ENCODE data around the gene RNU2-63P. TPM values are rescaled to one million over a fixed set of nuclear protein-coding genes. Genes with fewer than 3 reads are reported as not detected.

Gene RNU2-63P
- total RNA-seq, 2 experiments from 2014 or later: 17.9 to 246 TPM

GRCh38 chr2:88032070-88032702, 15.8 kb upstream of the RNU2-63P start:
- Histone ChIP-seq H3K4me2 (ENCODE audit: low read length) (no peak overlapping the region), H3K4me3 (ENCODE audit: low read depth, low read length, poor library complexity, severe bottlenecking) (no peak overlapping the region), H3K9me3 (ENCODE audit: low read length) (no peaks in the 10 kb centered on the region), H4K20me1 (ENCODE audit: insufficient read depth, low read length) (no peaks in the 10 kb centered on the region), H3K4me1 (ENCODE audit: insufficient read depth, low read length, poor library complexity, severe bottlenecking) (no peaks in the 10 kb centered on the region), H3K9me2 (ENCODE audit: insufficient read depth, low read length) (no peaks in the 10 kb centered on the region), H3K79me2 (ENCODE audit: insufficient read depth, low read depth, low read length) (no peaks in the 10 kb centered on the region), H3K36me3 (ENCODE audit: insufficient read depth, low read length) (peaks cover 60% of the 10 kb centered on the region), H2AFZ (ENCODE audit: low read length) (no peak overlapping the region), H3K27ac (ENCODE audit: low read depth, low read length, poor library complexity, severe bottlenecking) (no peak overlapping the region)
- CTCF ChIA-PET (ENCODE audit: unreplicated experiment): no interaction called here
- intact Hi-C loops (cut with micrococcal nuclease; ENCODE audit: unreplicated experiment): no loop called here
- DNase-seq (ENCODE audit: low spot score): no peak
- POLR2A ChIA-PET: interaction anchor here (0.6 to 0.8 kb wide), 4 partner anchors 8 to 28 kb away, joined by 3 read pairs; partner anchors contain the start of gene RNU2-63P
- TF ChIP-seq EZH2phosphoT487 (IDR thresholded peaks at IDR 0.05; ENCODE audit: borderline replicate concordance, low read depth, low read length) (no peak), CTCF (conservative IDR thresholded peaks at IDR 0.05; ENCODE audit: low read length) (no peak)
- no TSS peak for BruUV-seq (replicated peaks)

- Histone ChIP-seq H4K20me1 (ENCODE audit: insufficient read depth, low read length) (no peaks in the 10 kb centered on the region), H3K9me3 (ENCODE audit: low read length) (no peaks in the 10 kb centered on the region), H3K4me2 (ENCODE audit: low read length) (no peak overlapping the region), H3K9me2 (ENCODE audit: insufficient read depth, low read length) (no peaks in the 10 kb centered on the region), H2AFZ (ENCODE audit: low read length) (no peak overlapping the region), H3K79me2 (ENCODE audit: insufficient read depth, low read depth, low read length) (no peaks in the 10 kb centered on the region), H3K36me3 (ENCODE audit: insufficient read depth, low read length) (peaks cover 39% of the 10 kb centered on the region), H3K4me1 (ENCODE audit: insufficient read depth, low read length, poor library complexity, severe bottlenecking) (no peaks in the 10 kb centered on the region), H3K27ac (ENCODE audit: low read depth, low read length, poor library complexity, severe bottlenecking) (no peak overlapping the region), H3K4me3 (ENCODE audit: low read depth, low read length, poor library complexity, severe bottlenecking) (no peak overlapping the region)
- TF ChIP-seq EZH2phosphoT487 (IDR thresholded peaks at IDR 0.05; ENCODE audit: borderline replicate concordance, low read depth, low read length) (no peak), CTCF (conservative IDR thresholded peaks at IDR 0.05; ENCODE audit: low read length) (no peak)
- intact Hi-C loops (cut with micrococcal nuclease; ENCODE audit: unreplicated experiment): no loop called here
- ChIA-PET CTCF (ENCODE audit: unreplicated experiment) (no interaction called here), POLR2A (interaction anchor here (1.0 kb wide), 1 partner anchor 11 kb away, joined by 3 read pairs; no protein-coding TSS in a partner anchor)
- no peak for DNase-seq (ENCODE audit: low spot score)
- BruUV-seq (replicated peaks): no TSS peak
Measured at GRCh38 chr2:88028931-88029330, 12.6 kb upstream of the RNU2-63P start.

- Histone ChIP-seq H3K27ac (ENCODE audit: low read depth, low read length, poor library complexity, severe bottlenecking) (no peak overlapping the region), H3K9me3 (ENCODE audit: low read length) (no peaks in the 10 kb centered on the region), H4K20me1 (ENCODE audit: insufficient read depth, low read length) (no peaks in the 10 kb centered on the region), H3K79me2 (ENCODE audit: insufficient read depth, low read depth, low read length) (no peaks in the 10 kb centered on the region), H3K9me2 (ENCODE audit: insufficient read depth, low read length) (no peaks in the 10 kb centered on the region), H3K4me3 (ENCODE audit: low read depth, low read length, poor library complexity, severe bottlenecking) (no peak overlapping the region), H3K36me3 (ENCODE audit: insufficient read depth, low read length) (peaks cover 32% of the 10 kb centered on the region), H3K4me2 (ENCODE audit: low read length) (no peak overlapping the region), H2AFZ (ENCODE audit: low read length) (no peak overlapping the region), H3K4me1 (ENCODE audit: insufficient read depth, low read length, poor library complexity, severe bottlenecking) (no peaks in the 10 kb centered on the region)
- BruUV-seq (replicated peaks): TSS peak; percentile 62
- POLR2A ChIA-PET: interaction anchor here (0.9 to 1.5 kb wide), 2 partner anchors 10 to 20 kb away, joined by 4 read pairs; no protein-coding TSS in a partner anchor
- DNase-seq (ENCODE audit: low spot score): no peak
- TF ChIP-seq CTCF (conservative IDR thresholded peaks at IDR 0.05; ENCODE audit: low read length) (no peak), EZH2phosphoT487 (IDR thresholded peaks at IDR 0.05; ENCODE audit: borderline replicate concordance, low read depth, low read length) (no peak)
- intact Hi-C loops (cut with micrococcal nuclease; ENCODE audit: unreplicated experiment): no loop called here
- CTCF ChIA-PET (ENCODE audit: unreplicated experiment): no interaction called here
Measured at GRCh38 chr2:88027697-88028389, 11.5 kb upstream of the RNU2-63P start.
